H1 (cell line): ENCODE data around the gene EIPR1. TPM values are rescaled to one million over a fixed set of nuclear protein-coding genes. Genes with fewer than 3 reads are reported as not detected.

Experiments used
- CTCF ChIA-PET: fragments of 300-600 bp; sonication (Branson Sonifier 250); formaldehyde crosslinking; loops from one replicate; lab custom pipeline; 2021; ENCODE audit not compliant: partially characterized antibody; lab: Charles Lee
- POLR2A ChIA-PET: fragments of 300-600 bp; sonication (Branson Sonifier 250); formaldehyde crosslinking; loops from one replicate; lab custom pipeline; 2021; ENCODE audit warnings: inconsistent platforms; ENCODE audit not compliant: partially characterized antibody; lab: Charles Lee
- DNase-seq, 2 experiments: peaks; one replicate each; pipeline versions ENCODE4 v3.0.0 to v3.0.0-alpha.2; 2010 to 2022; ENCODE audit warnings: low spot score in 2 of 2, low read depth in 1 of 2, mixed read lengths in 1 of 2
- FAIRE-seq: peaks from 2 replicates; lab custom pipeline; 2011; peaks lifted over from hg19 to GRCh38; lab: Jason Lieb, UNC
- H2AFZ ChIP-seq: 2 replicates; pipeline ENCODE4 v1.8.1; 2012; ENCODE audit warnings: low read length, inconsistent platforms
- H2AK5ac ChIP-seq: 2 replicates; pipeline ENCODE4 v1.6.1; 2013; ENCODE audit warnings: low read depth, low read length
- H2BK120ac ChIP-seq: replicated peaks from 2 replicates; pipeline ENCODE3; 2013; ENCODE audit warnings: low read depth, low read length, inconsistent platforms
- H2BK12ac ChIP-seq: 2 replicates; pipeline ENCODE4 v1.6.1; 2013; ENCODE audit warnings: low read depth, low read length
- H2BK15ac ChIP-seq: 2 replicates; pipeline ENCODE4 v1.6.1; 2013; ENCODE audit warnings: low read length
- H2BK20ac ChIP-seq: 2 replicates; pipeline ENCODE4 v1.6.1; 2013; ENCODE audit warnings: low read length
- H2BK5ac ChIP-seq: 2 replicates; pipeline ENCODE4 v1.6.1; 2013; ENCODE audit warnings: low read depth, low read length
- H3K14ac ChIP-seq: 2 replicates; pipeline ENCODE4 v1.6.1; 2013; ENCODE audit warnings: inconsistent platforms; ENCODE audit not compliant: insufficient read length
- H3K18ac ChIP-seq: 2 replicates; pipeline ENCODE4 v1.6.1; 2013; ENCODE audit warnings: low read length; ENCODE audit errors: extremely low read depth
- H3K23ac ChIP-seq: 2 replicates; pipeline ENCODE4 v1.6.1; 2013; ENCODE audit warnings: inconsistent platforms; ENCODE audit not compliant: insufficient read length
- H3K23me2 ChIP-seq: 2 replicates; pipeline ENCODE4 v1.6.1; 2013; ENCODE audit warnings: low read depth, low read length
- H3K27ac ChIP-seq: 2 replicates; pipeline ENCODE4 v1.6.1; 2011; ENCODE audit warnings: low read depth, low read length, inconsistent platforms
- H3K27me3 ChIP-seq, 4 experiments: replicated peaks in 1 of 4; 1 replicate in 1 of 4; 2 replicates in 3 of 4; pipeline versions ENCODE4 v1.6.1 to v1.8.1; 2011 to 2013; ENCODE audit warnings: low read length in 3 of 4, mild to moderate bottlenecking in 3 of 4, inconsistent platforms in 2 of 4, mixed read lengths in 2 of 4, moderate library complexity in 1 of 4; ENCODE audit not compliant: control insufficient read depth in 3 of 4, insufficient read depth in 3 of 4; ENCODE audit errors: extremely low read depth in 1 of 4
- H3K36me3 ChIP-seq, 4 experiments: 2 replicates each; pipeline versions ENCODE4 v1.6.1 to v1.8.1; 2011 to 2013; ENCODE audit warnings: mild to moderate bottlenecking in 4 of 4, low read length in 3 of 4, moderate library complexity in 2 of 4, control low read depth in 1 of 4, inconsistent platforms in 1 of 4; ENCODE audit not compliant: insufficient read depth in 4 of 4, control insufficient read depth in 2 of 4
- H3K4ac ChIP-seq: replicated peaks from 2 replicates; pipeline ENCODE3; 2013; ENCODE audit warnings: low read length, low read depth, mixed read lengths, inconsistent platforms; ENCODE audit not compliant: insufficient read length
- H3K4me1 ChIP-seq, 4 experiments: replicated peaks in 1 of 4; 1 replicate in 1 of 4; 2 replicates in 3 of 4; pipeline versions ENCODE4 v1.6.1 to v1.8.1; 2011 to 2013; ENCODE audit warnings: low read length in 3 of 4, inconsistent platforms in 2 of 4, mixed read lengths in 1 of 4; ENCODE audit not compliant: insufficient read depth in 4 of 4, control insufficient read depth in 3 of 4
- H3K4me2 ChIP-seq, 2 experiments: 2 replicates each; pipeline versions ENCODE4 v1.6.1 to v1.8.1; 2011 to 2013; ENCODE audit warnings: low read depth in 2 of 2, low read length in 2 of 2, control low read depth in 1 of 2, inconsistent platforms in 1 of 2, mild to moderate bottlenecking in 1 of 2; ENCODE audit not compliant: insufficient read depth in 1 of 2
- H3K4me3 ChIP-seq, 4 experiments: fragments of 200-600, 300-600 bp in 1 of 4; sonication (generic), shearing (Covaris generic), sonication (Bioruptor Twin) in 1 of 4; 2 replicates each; pipeline versions ENCODE4 v1.5.1 to v1.8.1; 2011 to 2016; ENCODE audit warnings: low read length in 4 of 4, low read depth in 3 of 4, control low read depth in 2 of 4, inconsistent platforms in 2 of 4, mild to moderate bottlenecking in 2 of 4, mixed read lengths in 1 of 4, moderate library complexity in 1 of 4; ENCODE audit not compliant: insufficient read depth in 2 of 4; ENCODE audit errors: extremely low read depth in 1 of 4
- H3K56ac ChIP-seq: replicated peaks from 2 replicates; pipeline ENCODE3; 2013; ENCODE audit warnings: low read depth, mild to moderate bottlenecking, mixed read lengths, low read length, inconsistent platforms; ENCODE audit not compliant: insufficient read length
- H3K79me1 ChIP-seq: 2 replicates; pipeline ENCODE4 v1.6.1; 2013; ENCODE audit warnings: low read depth, low read length, control low read depth
- H3K79me2 ChIP-seq, 2 experiments: 2 replicates each; pipeline versions ENCODE4 v1.6.1 to v1.8.1; 2012 to 2013; ENCODE audit warnings: low read length in 2 of 2, mild to moderate bottlenecking in 2 of 2, inconsistent platforms in 1 of 2; ENCODE audit not compliant: insufficient read depth in 2 of 2, control insufficient read depth in 1 of 2
- H3K9ac ChIP-seq, 4 experiments: replicated peaks in 1 of 4; 1 replicate in 1 of 4; 2 replicates in 3 of 4; pipeline versions ENCODE4 v1.6.1 to v1.8.1; 2011 to 2013; ENCODE audit warnings: low read depth in 3 of 4, low read length in 3 of 4, control low read depth in 2 of 4, mild to moderate bottlenecking in 2 of 4, moderate library complexity in 2 of 4, inconsistent platforms in 1 of 4; ENCODE audit errors: extremely low read depth in 1 of 4
- H3K9me3 ChIP-seq, 2 experiments: 2 replicates each; pipeline versions ENCODE4 v1.6.1 to v1.8.1; 2012 to 2013; ENCODE audit warnings: mild to moderate bottlenecking in 2 of 2, moderate library complexity in 2 of 2, control low read depth in 1 of 2, inconsistent platforms in 1 of 2, low read depth in 1 of 2, low read length in 1 of 2, mixed read lengths in 1 of 2; ENCODE audit not compliant: insufficient read depth in 2 of 2
- H4K20me1 ChIP-seq, 2 experiments: replicated peaks in 1 of 2; 2 replicates each; pipeline versions ENCODE3 to v1.8.1; 2011 to 2013; ENCODE audit warnings: inconsistent platforms in 2 of 2, low read length in 2 of 2, mild to moderate bottlenecking in 1 of 2; ENCODE audit not compliant: insufficient read depth in 2 of 2, control insufficient read depth in 1 of 2
- H4K5ac ChIP-seq: 2 replicates; pipeline ENCODE4 v1.6.1; 2013; ENCODE audit warnings: low read length, low read depth, mixed read lengths, inconsistent platforms; ENCODE audit not compliant: insufficient read length
- H4K8ac ChIP-seq: 2 replicates; pipeline ENCODE4 v1.8.0; 2013; ENCODE audit warnings: mild to moderate bottlenecking, moderate library complexity, low read length, inconsistent platforms; ENCODE audit not compliant: insufficient read depth; ENCODE audit errors: extremely low read depth
- H4K91ac ChIP-seq: replicated peaks from 2 replicates; pipeline ENCODE3; 2013; ENCODE audit warnings: low read length, mixed read lengths, inconsistent platforms; ENCODE audit not compliant: insufficient read length
- ASH2L ChIP-seq: fragments of 200-600, 300-600 bp; sonication (generic); IDR thresholded peaks from one replicate; pipeline ENCODE4 v1.7.1; 2017; ENCODE audit warnings: low read length
- BACH1 ChIP-seq: IDR thresholded peaks from 2 replicates; pipeline ENCODE4 v1.6.1; 2012; ENCODE audit warnings: low read length, improper control_type of control experiment
- BCL11A ChIP-seq, 2 experiments: IDR thresholded peaks; one replicate each; pipeline ENCODE4 v1.6.1; 2011; ENCODE audit warnings: low read depth in 2 of 2, low read length in 2 of 2, mild to moderate bottlenecking in 2 of 2
- CBX8 ChIP-seq: fragments of 300-800, 300-1000 bp; sonication (generic); IDR thresholded peaks from 2 replicates; pipeline ENCODE4 v1.7.1; 2016; ENCODE audit warnings: low read depth, low read length, borderline replicate concordance
- CHD2 ChIP-seq: IDR thresholded peaks from 2 replicates; pipeline ENCODE4 v1.6.1; 2012; ENCODE audit warnings: low read length, improper control_type of control experiment
- FOSL1 ChIP-seq: IDR thresholded peaks from 2 replicates; pipeline ENCODE4 v1.6.1; 2011; ENCODE audit warnings: mild to moderate bottlenecking, low read depth, low read length, moderate library complexity; ENCODE audit not compliant: insufficient read depth
- GTF2F1 ChIP-seq: IDR thresholded peaks from 2 replicates; pipeline ENCODE4 v1.6.1; 2012; ENCODE audit warnings: low read depth, low read length, improper control_type of control experiment, borderline replicate concordance
- RAD21 ChIP-seq, 2 experiments: IDR thresholded peaks in 1 of 2; conservative IDR thresholded peaks in 1 of 2; 2 replicates each; pipeline ENCODE4 v1.6.1; 2011; ENCODE audit warnings: low read depth in 2 of 2, low read length in 2 of 2, improper control_type of control experiment in 1 of 2, inconsistent platforms in 1 of 2, mild to moderate bottlenecking in 1 of 2, moderate library complexity in 1 of 2
- RXRA ChIP-seq: IDR thresholded peaks from 2 replicates; pipeline ENCODE4 v1.6.1; 2011; ENCODE audit warnings: low read depth, mild to moderate bottlenecking, low read length, moderate library complexity; ENCODE audit not compliant: insufficient read depth
- SIN3A ChIP-seq, 2 experiments: IDR thresholded peaks in 1 of 2; conservative IDR thresholded peaks in 1 of 2; 2 replicates each; pipeline ENCODE4 v1.6.1; 2011 to 2012; ENCODE audit warnings: low read length in 2 of 2, improper control_type of control experiment in 1 of 2, low read depth in 1 of 2, mild to moderate bottlenecking in 1 of 2
- SP2 ChIP-seq: IDR thresholded peaks from 2 replicates; pipeline ENCODE4 v1.6.1; 2012; ENCODE audit warnings: mild to moderate bottlenecking, low read length, inconsistent platforms
- ZNF274 ChIP-seq: IDR thresholded peaks from 2 replicates; pipeline ENCODE4 v1.7.0; 2012; ENCODE audit warnings: low read length, borderline replicate concordance; ENCODE audit errors: extremely low read depth
- WGBS, 2 experiments: shearing (Covaris generic) in 1 of 2; methylation state at CpG; one replicate each; pipeline versions ENCODE4 v1.1.6 to v1.1.7; 2013 to 2015; ENCODE audit warnings: low lambda C conversion rate in 2 of 2, mixed read lengths in 2 of 2, inconsistent platforms in 1 of 2, low coverage in 1 of 2, missing lambda C conversion rate in 1 of 2; ENCODE audit not compliant: insufficient replicate concordance in 2 of 2, insufficient coverage in 1 of 2, insufficient read length in 1 of 2; ENCODE audit errors: extremely low coverage in 1 of 2, missing lambda C conversion rate in 1 of 2; 5-methylcytosine and 5-hydroxymethylcytosine counted together
- polyA plus RNA-seq, 7 experiments: library from polyadenylated mRNA; depleted of rRNA in 3 of 7; stranded (reverse) in 5 of 7; unstranded in 2 of 7; fragments of >200 nt in 5 of 7; fragments of 200-250 nt in 2 of 7; gene quantifications; 1 replicate in 5 of 7; 2 replicates in 1 of 7; 4 replicates in 1 of 7; pipeline versions ENCODE4 v1.2.1 to v1.2.3, GENCODE V29; 2011 to 2013; ENCODE audit warnings: missing spikeins in 2 of 7, mixed read lengths in 2 of 7
- total RNA-seq: library from RNA; stranded (reverse); fragmentation: NEBNext Ultra II Directional; extraction: Animal tissue kit (Norgen Biotek cat#: 25700); gene quantifications from 2 replicates; pipeline ENCODE4 v1.2.1, GENCODE V29; 2021

The EIPR1 gene
- total and polyA plus RNA-seq, 2 of the 8 experiments (the other 6 are each of a cell fraction or from before 2014, with no cell fraction given) = 26.3 to 56.4 TPM

GRCh38 chr2:3267869-3268704 lies 109.5 kb downstream of the EIPR1 start:
- 92% methylated on average over 20 of the region's 20 CpGs; no CpG with 5 or more reads in 1 of the 2 experiments for WGBS, 2 experiments
- H3K56ac ChIP-seq = no peak overlapping the region
- H3K4ac ChIP-seq = no peak overlapping the region
- H3K27ac ChIP-seq = no peak overlapping the region
- no peak overlapping the region for H2AK5ac ChIP-seq
- H4K20me1 ChIP-seq = peaks cover 2 to 10% of the 10 kb centered on the region in 2 experiments
- ChIA-PET POLR2A (interaction anchor here (1.1 to 1.8 kb wide), 2 partner anchors 21 to 290 kb away, joined by 3 to 4 read pairs; partner anchors contain the start of gene RNASEH1), CTCF (interaction anchor here (1.0 to 1.1 kb wide), 2 partner anchors 8 to 195 kb away, joined by 3 read pairs; no protein-coding TSS in a partner anchor)
- H3K27me3 ChIP-seq = peaks cover 0 to 7% (median 3%) of the 10 kb centered on the region in 4 experiments; a peak in 2 of 7 replicates
- H3K9ac ChIP-seq = no peak overlapping the region
- H3K23ac ChIP-seq = no peak overlapping the region
- no peak overlapping the region for H2BK5ac ChIP-seq
- peaks cover 4% of the 10 kb centered on the region; the same call in 1 of the 2 replicates for H3K79me1 ChIP-seq
- FAIRE-seq (no peak), DNase-seq (no peak)
- no peak overlapping the region for H4K5ac ChIP-seq
- H3K14ac ChIP-seq = no peak overlapping the region
- no peak overlapping the region for H2BK20ac ChIP-seq
- no peak overlapping the region for H2BK120ac ChIP-seq
- H3K4me2 ChIP-seq = no peak overlapping the region
- H3K9me3 ChIP-seq = no peaks in the 10 kb centered on the region
- H4K8ac ChIP-seq = no peak overlapping the region
- no peak overlapping the region for H2BK15ac ChIP-seq
- no peaks in the 10 kb centered on the region for H3K36me3 ChIP-seq
- 0 out of 4 replicates have a peak, but pooled peaks cover 0 to 4% of the 10 kb centered on the region in 2 experiments for H3K79me2 ChIP-seq
- peaks cover 9 to 24% (median 16%) of the 10 kb centered on the region in 4 experiments for H3K4me1 ChIP-seq
- no peak overlapping the region for H2BK12ac ChIP-seq
- no peak overlapping the region for H3K18ac ChIP-seq
- H3K4me3 ChIP-seq = no peak overlapping the region
- no peak overlapping the region for H2AFZ ChIP-seq
- H4K91ac ChIP-seq = no peak overlapping the region
- H3K23me2 ChIP-seq = no peaks in the 10 kb centered on the region
- TF ChIP-seq GTF2F1 = no peak
- no peak for TF ChIP-seq CBX8
- TF ChIP-seq BCL11A (IDR thresholded peaks at IDR 0.05; ENCODE audit: low read depth in 2 of 2, low read length in 2 of 2) = no peak
- no peak for TF ChIP-seq ASH2L
- TF ChIP-seq RAD21 (IDR thresholded peaks at IDR 0.05 in 1 of 2, conservative IDR thresholded peaks at IDR 0.05 in 1 of 2; ENCODE audit: low read depth in 2 of 2, low read length in 2 of 2) = no peak
- no peak for TF ChIP-seq CHD2
- no peak for TF ChIP-seq FOSL1
- TF ChIP-seq BACH1 = no peak
- TF ChIP-seq ZNF274 = no peak
- no peak for TF ChIP-seq SIN3A (conservative IDR thresholded peaks at IDR 0.05 in 1 of 2, IDR thresholded peaks at IDR 0.05 in 1 of 2; ENCODE audit: low read depth in 1 of 2, low read length in 2 of 2)
- no peak for TF ChIP-seq RXRA
- no peak for TF ChIP-seq SP2
